ENCODE results near the gene RNF157. TPM values are rescaled to one million over a fixed set of nuclear protein-coding genes. Genes with fewer than 3 reads are reported as not detected.

Gene RNF157
- total and polyA plus RNA-seq, 8 donors: 0.79 to 11.1 (median 8.2) TPM

- Histone ChIP-seq H3K36me3 (peaks cover 0 to 21% of the 10 kb centered on the region in 2 donors), H3K9me3 (no peaks in the 10 kb centered on the region), H3K4me1 (peaks cover 27 to 72% of the 10 kb centered on the region in 2 donors), H3K4me3 (peak overlapping the region; percentile 21 to 37), H3K27me3 (no peaks in the 10 kb centered on the region), H3K27ac (peak overlapping the region; percentile 27 to 78)
- TF ChIP-seq, protein P1, sequence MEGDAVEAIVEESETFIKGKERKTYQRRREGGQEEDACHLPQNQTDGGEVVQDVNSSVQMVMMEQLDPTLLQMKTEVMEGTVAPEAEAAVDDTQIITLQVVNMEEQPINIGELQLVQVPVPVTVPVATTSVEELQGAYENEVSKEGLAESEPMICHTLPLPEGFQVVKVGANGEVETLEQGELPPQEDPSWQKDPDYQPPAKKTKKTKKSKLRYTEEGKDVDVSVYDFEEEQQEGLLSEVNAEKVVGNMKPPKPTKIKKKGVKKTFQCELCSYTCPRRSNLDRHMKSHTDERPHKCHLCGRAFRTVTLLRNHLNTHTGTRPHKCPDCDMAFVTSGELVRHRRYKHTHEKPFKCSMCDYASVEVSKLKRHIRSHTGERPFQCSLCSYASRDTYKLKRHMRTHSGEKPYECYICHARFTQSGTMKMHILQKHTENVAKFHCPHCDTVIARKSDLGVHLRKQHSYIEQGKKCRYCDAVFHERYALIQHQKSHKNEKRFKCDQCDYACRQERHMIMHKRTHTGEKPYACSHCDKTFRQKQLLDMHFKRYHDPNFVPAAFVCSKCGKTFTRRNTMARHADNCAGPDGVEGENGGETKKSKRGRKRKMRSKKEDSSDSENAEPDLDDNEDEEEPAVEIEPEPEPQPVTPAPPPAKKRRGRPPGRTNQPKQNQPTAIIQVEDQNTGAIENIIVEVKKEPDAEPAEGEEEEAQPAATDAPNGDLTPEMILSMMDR (IDR thresholded peaks at IDR 0.05): no peak
- DNase-seq (no peak), ATAC-seq (no peak)
- intact Hi-C loops (cut with DNase I): no loop called here
These were observed 32.5 kb upstream of the RNF157 start for GRCh38 chr17:76272541-76273444.

- ATAC-seq (peak; percentile 13), DNase-seq (peak in 1 of 4 donors; percentile 76)
These were observed 31.6 kb upstream of the RNF157 start for GRCh38 chr17:76271669-76272540.

GRCh38 chr17:76270770-76271668 lies 30.7 kb upstream of the RNF157 start:
- Histone ChIP-seq H3K27ac (peak overlapping the region in 1 of 2 donors; percentile 78), H3K36me3 (peaks cover 0 to 21% of the 10 kb centered on the region in 2 donors), H3K4me3 (peak overlapping the region in 1 of 2 donors; percentile 37), H3K9me3 (no peaks in the 10 kb centered on the region), H3K4me1 (peaks cover 40 to 87% of the 10 kb centered on the region in 2 donors), H3K27me3 (no peaks in the 10 kb centered on the region)
- DNase-seq (no peak), ATAC-seq (no peak)
- intact Hi-C loops (cut with DNase I): no loop called here
- TF ChIP-seq, protein P1 (IDR thresholded peaks at IDR 0.05): no peak

More at GRCh38 chr17:76271669-76272540, 31.6 kb upstream of the RNF157 start:
- H3K27me3 ChIP-seq: no peaks in the 10 kb centered on the region
- H3K36me3 ChIP-seq: peaks cover 0 to 21% of the 10 kb centered on the region in 2 donors
- peaks cover 34 to 81% of the 10 kb centered on the region in 2 donors for H3K4me1 ChIP-seq
- H3K9me3 ChIP-seq: no peaks in the 10 kb centered on the region
- intact Hi-C loops (cut with DNase I): no loop called here
- H3K4me3 ChIP-seq: peak overlapping the region; percentile 21 to 37
- TF ChIP-seq, protein P1 (IDR thresholded peaks at IDR 0.05): no peak
- H3K27ac ChIP-seq: peak overlapping the region; percentile 27 to 78

GRCh38 chr17:76270127-76270592 lies 29.9 kb upstream of the RNF157 start:
- H3K36me3 ChIP-seq: peaks cover 0 to 21% of the 10 kb centered on the region in 2 donors
- peaks cover 40 to 87% of the 10 kb centered on the region in 2 donors for H3K4me1 ChIP-seq
- no peaks in the 10 kb centered on the region for H3K27me3 ChIP-seq
- DNase-seq (no peak), ATAC-seq (no peak)
- TF ChIP-seq, protein P1 (IDR thresholded peaks at IDR 0.05): no peak
- intact Hi-C loops (cut with DNase I): no loop called here
- peak overlapping the region in 1 of 2 donors; percentile 93 for H3K27ac ChIP-seq
- H3K4me3 ChIP-seq: no peak overlapping the region
- H3K9me3 ChIP-seq: no peaks in the 10 kb centered on the region
